Gastrocnemius medialis (tissue), 4 donors: ENCODE measurements around the gene PIK3C2B.

Experiments
- CTCF ChIP-seq, 5 experiments: fragments of 450-650 bp in 3 of 5; fragments of 200-600 bp in 2 of 5; sonication (generic) in 2 of 5; IDR thresholded peaks in 4 of 5; conservative IDR thresholded peaks in 1 of 5; 1 replicate in 4 of 5; 2 replicates in 1 of 5; pipeline ENCODE4 v1.5.1; 2016 to 2019; ENCODE audit warnings: antibody characterized with exemption in 5 of 5, mild to moderate bottlenecking in 3 of 5, moderate library complexity in 3 of 5
- POLR2A ChIP-seq, 2 donors: fragments of 450-650 bp; IDR thresholded peaks; one replicate each; pipeline ENCODE4 v1.6.1; 2017; ENCODE audit warnings: antibody characterized with exemption in 2 of 2, mild to moderate bottlenecking in 2 of 2, moderate library complexity in 2 of 2

- TF ChIP-seq POLR2A (IDR thresholded peaks at IDR 0.05): no peak
- TF ChIP-seq CTCF (IDR thresholded peaks at IDR 0.05 in 4 of 5, conservative IDR thresholded peaks at IDR 0.05 in 1 of 5): no peak
Measured at GRCh38 chr1:204472660-204473059, 21.9 kb downstream of the PIK3C2B start.
